ENCODE data around the gene CDH1.

CDH1 gene

GRCh38 chr16:68785715-68786114 is 48.6 kb downstream of the CDH1 start:
- TF ChIP-seq CTCF (IDR thresholded peaks at IDR 0.05) = no peak

GRCh38 chr16:68786685-68787418 is 49.8 kb downstream of the CDH1 start:
- TF ChIP-seq CTCF (IDR thresholded peaks at IDR 0.05) = no peak

- no peak for TF ChIP-seq CTCF (IDR thresholded peaks at IDR 0.05)
Observed at GRCh38 chr16:68790130-68790761, 53.2 kb downstream of the CDH1 start.

- no peak for TF ChIP-seq CTCF (IDR thresholded peaks at IDR 0.05)
Observed at GRCh38 chr16:68790944-68791343, 53.9 kb downstream of the CDH1 start.

GRCh38 chr16:68792465-68793324 is 55.6 kb downstream of the CDH1 start:
- no peak for TF ChIP-seq CTCF (IDR thresholded peaks at IDR 0.05)

- no peak for TF ChIP-seq CTCF (IDR thresholded peaks at IDR 0.05)
Observed at GRCh38 chr16:68793401-68793857, 56.3 kb downstream of the CDH1 start.

GRCh38 chr16:68798398-68798797 is 61.3 kb downstream of the CDH1 start:
- TF ChIP-seq CTCF (IDR thresholded peaks at IDR 0.05) = no peak
